ENCODE measurements around the gene MAP4K1. TPM values are rescaled to one million over a fixed set of nuclear protein-coding genes. Genes with fewer than 3 reads are reported as not detected.
A peak's percentile ranks its signal among the peaks of the same experiment; 100 is the strongest.

Gene MAP4K1
- total RNA-seq, 1 donor from 2014 or later = not detected

DNA sequence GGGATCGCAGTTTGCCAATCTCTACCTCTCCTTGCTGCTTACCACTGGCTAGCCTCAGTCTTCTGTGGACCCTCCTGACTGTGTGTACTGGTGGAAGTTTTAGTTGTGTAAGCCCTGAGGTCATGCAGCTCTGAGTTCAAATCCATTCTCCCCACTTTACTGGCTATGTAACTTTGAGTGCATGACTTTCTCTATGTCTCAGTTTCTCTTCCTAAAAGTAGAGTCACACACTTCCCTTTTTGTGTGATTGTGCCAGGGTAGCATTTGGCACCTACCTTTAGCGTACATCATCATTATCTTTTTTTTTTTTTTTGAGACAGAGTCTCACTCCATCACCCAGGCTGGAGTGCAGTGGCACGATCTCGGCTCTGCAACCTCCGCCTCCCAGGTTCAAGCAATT is 70.3 kb downstream of the MAP4K1 start:
- DNase-seq (ENCODE audit: low read depth in 2 of 2) = no peak

DNA sequence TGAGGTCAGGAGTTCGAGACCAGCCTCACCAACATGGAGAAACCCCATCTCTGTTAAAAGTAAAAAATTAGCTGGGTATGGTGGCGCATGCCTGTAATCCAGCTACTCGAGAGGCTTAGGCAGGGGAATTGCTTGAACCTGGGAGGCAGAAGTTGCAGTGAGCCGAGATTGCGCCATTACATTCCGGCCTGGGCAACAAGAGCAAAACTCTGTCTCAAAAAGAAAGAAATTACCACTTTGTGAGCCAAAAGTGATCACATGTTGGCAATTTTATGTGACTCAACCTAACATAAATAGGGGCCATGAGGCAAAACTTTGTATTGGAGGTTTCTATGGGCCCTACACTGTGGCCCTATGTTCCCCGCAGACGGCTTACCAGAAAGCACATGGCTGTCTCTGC is 72.2 kb downstream of the MAP4K1 start:
- DNase-seq (ENCODE audit: low read depth in 2 of 2) = no peak

DNA sequence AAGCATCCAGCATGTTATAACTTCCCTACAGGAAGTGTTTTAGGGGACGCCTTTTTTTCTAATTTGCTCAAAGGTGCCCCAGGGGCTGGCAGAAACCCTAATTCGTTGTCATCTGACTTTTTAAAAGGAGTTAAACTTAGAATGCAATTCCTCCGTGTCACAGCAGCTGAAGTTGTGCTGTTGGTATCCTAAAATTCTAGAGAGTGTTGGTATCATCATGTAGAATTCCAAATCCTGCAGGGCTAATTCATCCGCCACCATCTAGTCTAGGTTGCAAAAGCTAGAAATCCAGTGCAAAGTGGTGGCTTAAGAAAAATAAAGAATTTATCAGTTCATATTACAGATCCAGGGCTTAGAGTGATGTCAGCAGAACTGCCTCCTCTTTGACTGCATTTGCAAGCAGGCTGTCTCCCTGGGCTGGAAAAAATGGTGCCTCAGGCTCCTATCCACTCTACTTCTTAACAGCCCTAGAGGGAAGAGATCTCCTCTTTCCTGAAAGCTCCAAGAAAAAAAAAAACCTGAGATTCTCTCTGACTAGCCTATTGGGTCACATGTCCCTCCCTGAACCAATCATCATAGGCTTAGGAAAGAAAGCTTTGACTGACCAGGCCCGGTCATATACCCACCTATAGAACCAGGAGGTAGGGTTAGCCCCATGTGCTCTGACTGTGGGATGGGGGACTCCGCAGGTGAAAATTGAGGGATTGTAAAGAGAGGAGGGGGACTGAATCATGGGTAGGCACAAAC is 73.0 kb downstream of the MAP4K1 start:
- DNase-seq (ENCODE audit: low read depth in 2 of 2) = no peak

DNA sequence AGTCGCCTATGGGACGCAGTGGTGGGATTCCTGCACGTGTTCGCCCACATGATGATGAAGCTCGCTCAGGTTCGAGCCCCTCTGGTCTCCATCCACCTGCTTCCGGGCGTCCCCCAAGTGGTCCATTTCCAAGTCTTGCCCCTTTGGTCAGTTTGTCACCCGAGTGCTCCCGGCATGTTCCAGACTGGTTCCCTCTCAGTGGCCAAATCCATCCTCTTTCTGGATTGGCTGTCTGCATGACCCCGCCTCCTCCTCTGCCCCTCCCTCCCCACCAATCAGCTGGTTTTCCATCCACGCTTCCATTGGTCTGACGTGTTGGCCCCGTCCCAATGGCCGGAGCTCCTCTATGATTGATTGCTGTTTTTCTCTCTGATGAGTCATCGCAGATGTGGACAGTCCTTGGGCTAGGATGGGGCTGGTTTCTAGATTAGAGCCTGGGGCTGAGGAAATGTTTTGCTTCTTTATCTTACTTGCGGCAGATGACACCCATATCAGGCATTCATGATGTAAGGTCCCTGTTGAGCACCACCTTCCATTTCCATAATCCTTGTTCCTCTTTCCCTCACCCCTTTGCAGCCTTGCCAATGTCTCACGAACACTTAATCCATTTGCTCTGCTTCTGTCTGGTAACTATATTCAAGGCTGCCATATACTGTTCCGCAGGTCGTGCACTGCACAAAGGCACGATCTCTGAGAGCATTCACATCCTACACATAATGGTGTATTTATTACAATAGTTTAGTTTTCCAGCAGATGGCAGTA is 73.8 kb downstream of the MAP4K1 start:
- peak; percentile 57 to 76 for DNase-seq (ENCODE audit: low read depth in 2 of 2)

DNA sequence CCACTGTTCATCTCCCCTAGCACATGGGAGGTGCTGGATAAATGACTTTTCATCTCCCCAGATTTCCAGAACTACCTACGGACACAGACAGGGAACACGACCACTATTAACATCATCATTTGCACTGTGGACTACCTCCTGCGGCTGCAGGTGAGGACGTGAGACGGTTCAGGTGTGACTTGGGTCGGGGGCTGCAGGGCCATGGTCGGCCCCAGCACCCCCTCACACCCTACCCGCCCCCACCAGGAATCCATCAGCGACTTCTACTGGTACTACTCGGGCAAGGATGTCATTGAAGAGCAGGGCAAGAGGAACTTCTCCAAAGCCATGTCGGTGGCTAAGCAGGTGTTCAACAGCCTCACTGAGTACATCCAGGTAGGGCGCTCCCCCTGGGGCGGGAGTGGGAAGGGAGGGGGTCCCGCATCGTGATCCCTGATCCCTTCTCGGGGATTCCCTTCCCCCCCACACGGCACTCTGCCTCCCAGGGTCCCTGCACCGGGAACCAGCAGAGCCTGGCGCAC is 74.4 kb downstream of the MAP4K1 start:
- DNase-seq (ENCODE audit: low read depth in 2 of 2) = no peak

DNA sequence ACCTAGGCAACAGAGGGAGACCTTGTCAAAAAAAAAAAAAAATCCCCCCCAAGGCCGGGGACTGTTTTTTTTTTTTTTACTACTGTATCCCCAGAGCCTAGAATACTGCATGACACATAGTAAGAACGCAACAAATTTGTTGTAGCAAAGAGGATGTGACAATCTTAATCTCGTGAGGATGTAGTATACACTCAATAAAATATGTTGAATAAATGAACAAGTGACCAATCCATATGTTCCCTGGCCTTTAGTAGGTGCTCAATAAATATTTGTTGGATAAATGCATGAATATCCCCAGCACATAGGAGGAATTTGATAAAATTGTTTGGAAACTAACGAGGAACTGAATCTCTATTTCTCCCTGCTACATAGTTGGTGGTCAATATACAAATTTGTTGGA is 75.7 kb downstream of the MAP4K1 start:
- no peak for DNase-seq (ENCODE audit: low read depth in 2 of 2)

DNA sequence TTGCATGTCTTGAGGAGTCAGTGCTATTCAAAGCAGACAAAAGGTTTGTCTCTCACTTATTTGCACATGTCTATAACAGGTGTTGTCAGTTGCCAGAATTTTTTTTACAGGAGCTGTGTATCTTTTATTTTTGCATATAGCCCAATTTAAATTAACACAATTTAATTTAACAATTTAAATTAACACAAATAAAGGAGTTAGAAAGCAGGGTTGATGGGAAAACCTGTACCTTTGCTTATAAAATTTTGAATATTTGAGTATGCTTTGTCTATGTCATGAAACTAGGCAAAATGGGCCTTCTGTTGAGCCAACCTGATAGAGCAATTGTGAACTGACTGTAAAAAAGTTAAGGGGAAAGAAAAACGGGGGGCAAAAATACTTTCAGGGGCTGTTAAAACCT is 78.0 kb downstream of the MAP4K1 start:
- DNase-seq (ENCODE audit: low read depth in 2 of 2) = no peak

DNA sequence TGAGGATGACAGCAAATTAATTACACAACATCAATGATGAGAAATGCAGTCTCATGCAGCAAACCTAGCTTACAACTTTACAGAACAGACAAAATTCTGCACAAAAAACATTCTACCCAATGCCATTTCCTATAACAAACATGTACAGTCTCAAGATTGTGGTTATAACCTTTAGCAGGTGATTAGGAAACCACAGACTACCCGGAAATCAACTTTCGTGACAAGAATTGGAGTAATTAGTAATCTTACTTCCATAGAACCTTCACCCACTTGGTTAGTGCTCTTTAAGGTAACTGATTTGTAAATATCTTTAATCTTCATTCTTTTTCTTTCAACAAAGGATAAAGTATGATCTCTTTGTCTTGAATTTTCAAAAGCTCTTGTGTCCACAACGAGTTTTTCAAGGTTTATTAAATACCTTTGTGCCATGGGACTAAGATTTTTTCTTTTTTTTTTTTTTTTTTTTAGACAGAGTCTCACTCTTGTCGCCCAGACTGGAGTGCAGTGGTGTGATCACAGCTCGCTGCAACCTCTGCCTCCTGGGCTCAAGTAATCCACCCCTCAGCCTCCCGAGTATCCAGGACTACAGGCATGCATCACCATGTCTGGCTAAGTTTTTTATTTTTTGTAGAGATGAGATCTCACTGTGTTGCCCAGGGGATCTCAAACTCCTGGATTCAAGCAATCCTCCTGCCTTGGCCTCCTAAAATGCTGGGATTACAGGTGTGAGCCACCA is 78.8 kb downstream of the MAP4K1 start:
- no peak for DNase-seq (ENCODE audit: low read depth in 2 of 2)

DNA sequence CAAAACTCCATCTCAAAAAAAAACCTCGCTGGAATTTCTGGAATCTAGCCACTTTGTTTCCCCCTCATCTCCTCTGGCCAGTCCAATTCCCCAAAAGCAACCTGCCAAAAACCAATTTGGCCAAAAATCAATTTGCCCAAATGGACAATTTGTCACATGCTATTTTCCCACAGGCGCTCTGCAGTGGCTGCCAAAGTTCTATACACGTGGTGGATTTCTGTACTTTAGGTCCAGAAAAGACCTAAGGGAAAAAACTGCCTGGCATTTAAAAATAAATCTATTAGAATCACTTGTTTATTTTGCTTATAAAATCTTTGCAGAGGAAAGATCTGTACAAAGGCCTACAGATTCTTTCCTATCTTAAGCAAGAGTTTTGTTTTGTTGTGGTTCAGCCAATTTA is 79.4 kb downstream of the MAP4K1 start:
- DNase-seq (ENCODE audit: low read depth in 2 of 2) = peak in 1 of 2 donors; percentile 27

Other genes starting within 250 kb of the MAP4K1 start
- 240 and 269 TPM in 2 replicates for gene PSMD8, start 243.4 kb downstream of the MAP4K1 start, total RNA-seq
- gene GGN, start 229.9 kb downstream of the MAP4K1 start, total RNA-seq = under 0.01 and 0.26 TPM in 2 replicates
- 0.38 and 0.39 TPM in 2 replicates for gene SPRED3, start 229.3 kb downstream of the MAP4K1 start, total RNA-seq
- 4.6 and 6.4 TPM in 2 replicates for gene FAM98C, start 214.9 kb downstream of the MAP4K1 start, total RNA-seq
- not detected in 2 replicates for gene RASGRP4, start 191.7 kb downstream of the MAP4K1 start, total RNA-seq
- gene RYR1, start 184.3 kb downstream of the MAP4K1 start, total RNA-seq = not detected in 2 replicates
- gene EIF3K, start 1.2 kb upstream of the MAP4K1 start, total RNA-seq = 329 and 443 TPM in 2 replicates
- gene ACTN4, start 29.7 kb upstream of the MAP4K1 start, total RNA-seq = 126 and 192 TPM in 2 replicates
- gene CAPN12, start 126.5 kb upstream of the MAP4K1 start, total RNA-seq = 0.13 TPM in 1 of 2 replicates, not detected in the other
- gene LGALS7, start 155.6 kb upstream of the MAP4K1 start, total RNA-seq = not detected in 2 replicates
- gene LGALS7B, start 171.2 kb upstream of the MAP4K1 start, total RNA-seq = 0.39 TPM in 1 of 2 replicates, not detected in the other
- gene LGALS4, start 195.0 kb upstream of the MAP4K1 start, total RNA-seq = not detected in 2 replicates
- 50.5 and 59.9 TPM in 2 replicates for gene ECH1, start 213.8 kb upstream of the MAP4K1 start, total RNA-seq
- 263 and 288 TPM in 2 replicates for gene HNRNPL, start 232.0 kb upstream of the MAP4K1 start, total RNA-seq